NT2/D1 (cell line): ENCODE data around the gene BICRA.

ENCODE experiments used
- SUZ12 ChIP-seq: IDR thresholded peaks from 2 replicates; pipeline ENCODE4 v1.6.1; 2011; ENCODE audit not compliant: insufficient read length, insufficient read depth; ENCODE audit errors: extremely low read depth
- YY1 ChIP-seq: IDR thresholded peaks from 2 replicates; pipeline ENCODE4 v1.6.1; 2011; ENCODE audit not compliant: insufficient read length, insufficient read depth
- ZNF274 ChIP-seq: IDR thresholded peaks from 2 replicates; pipeline ENCODE4 v1.6.1; 2011; ENCODE audit warnings: mild to moderate bottlenecking, low read depth, low read length

GRCh38 chr19:47742634-47743033 is 133.7 kb downstream of the BICRA start:
- no peak for TF ChIP-seq YY1
- no peak for TF ChIP-seq ZNF274
- no peak for TF ChIP-seq SUZ12
